Stimulated activated CD4-positive, alpha-beta T cell treated with anti-CD3 and anti-CD28 coated beads, Interleukin-2, amount 100 ng/mL, for 24 hours (primary cell): ENCODE results near the gene TRERF1.
A peak's percentile ranks its signal among the peaks of the same experiment; 100 is the strongest.

Experiments used
- DNase-seq, 2 donors: peaks; one replicate each; pipeline ENCODE4 v3.0.0-alpha.2; 2020

The TRERF1 gene

DNA sequence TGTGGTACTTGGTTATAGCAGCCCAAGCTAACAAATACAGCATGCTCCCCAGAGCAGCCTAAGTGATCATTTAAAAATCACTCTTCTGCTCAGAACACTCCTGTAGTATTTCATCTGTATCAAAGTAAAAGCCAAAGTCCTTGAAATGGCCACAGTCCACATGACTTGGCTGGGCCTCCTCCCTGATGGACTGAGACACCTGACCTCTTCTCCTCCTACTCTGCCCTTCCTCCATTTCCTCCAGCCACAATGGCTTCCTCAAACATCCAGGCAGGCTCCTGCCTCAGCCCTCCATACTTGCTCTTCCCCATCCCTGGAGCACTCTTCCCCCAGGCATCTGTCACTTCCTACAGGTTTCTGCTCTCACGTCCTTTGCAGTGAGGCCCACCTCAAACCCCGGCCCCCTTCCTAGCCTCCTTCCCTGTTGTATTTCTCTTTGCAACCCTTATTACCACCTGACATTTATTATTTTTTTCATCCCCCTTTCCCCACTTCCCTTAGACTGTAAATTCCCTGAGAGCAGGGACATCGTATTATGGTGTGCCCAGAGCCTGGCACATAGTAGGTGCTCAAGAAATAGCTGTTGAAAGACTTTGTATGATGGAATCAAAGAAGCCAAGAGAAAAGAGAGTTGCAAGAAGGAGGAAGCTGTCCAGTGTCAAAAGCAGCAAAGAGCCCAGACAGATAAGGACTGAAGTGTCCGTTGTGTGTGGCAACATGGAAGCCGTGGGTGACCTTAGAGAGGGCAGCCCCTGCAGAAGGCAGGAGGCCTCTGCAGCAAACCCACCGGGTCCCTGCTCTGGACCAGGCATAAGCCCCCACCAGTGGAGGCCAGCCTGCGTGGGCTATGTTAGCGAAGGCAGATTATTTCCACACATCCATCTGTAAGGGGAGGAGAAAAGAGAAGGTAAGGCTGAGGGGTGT is 87.5 kb downstream of the TRERF1 start:
- no peak for DNase-seq

DNA sequence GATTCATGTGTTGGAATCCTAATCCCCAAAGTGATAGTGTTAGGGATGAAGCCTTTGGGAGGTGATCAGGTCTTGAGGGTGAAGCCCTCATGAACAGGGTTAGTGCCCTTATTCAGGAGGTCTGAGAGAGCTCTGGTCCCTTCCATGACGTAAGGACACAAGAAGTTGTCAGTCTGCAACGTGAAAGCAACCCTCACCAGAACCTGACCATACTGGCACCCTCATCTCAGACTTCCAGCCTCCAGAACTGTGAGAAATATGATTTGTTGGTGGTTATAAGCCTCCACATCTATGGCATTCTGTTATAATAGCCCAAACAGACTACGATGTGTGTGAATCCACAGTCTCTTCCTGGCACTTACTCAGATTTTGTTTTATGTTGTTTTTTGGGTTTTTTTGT is 90.7 kb downstream of the TRERF1 start:
- no peak for DNase-seq

DNA sequence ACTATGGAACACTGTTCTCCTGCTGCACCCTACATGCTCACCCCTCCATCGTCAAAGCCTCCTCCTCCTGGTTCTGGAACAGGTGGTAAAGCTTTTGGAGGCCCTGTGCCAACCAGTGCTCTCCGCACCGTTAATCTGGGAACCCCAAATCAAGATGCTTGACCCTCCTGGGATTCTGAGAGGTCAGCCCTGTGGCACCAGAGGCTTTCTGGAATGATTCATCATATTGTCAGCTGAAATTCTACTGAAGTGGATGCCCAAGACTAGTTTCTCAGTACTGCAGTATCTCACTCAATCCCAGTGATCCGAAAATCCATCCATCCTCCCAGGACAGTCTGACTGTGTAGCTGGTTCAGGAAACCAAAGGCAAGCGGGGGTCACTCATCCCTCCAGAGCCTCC is 92.7 kb downstream of the TRERF1 start:
- DNase-seq: no peak

DNA sequence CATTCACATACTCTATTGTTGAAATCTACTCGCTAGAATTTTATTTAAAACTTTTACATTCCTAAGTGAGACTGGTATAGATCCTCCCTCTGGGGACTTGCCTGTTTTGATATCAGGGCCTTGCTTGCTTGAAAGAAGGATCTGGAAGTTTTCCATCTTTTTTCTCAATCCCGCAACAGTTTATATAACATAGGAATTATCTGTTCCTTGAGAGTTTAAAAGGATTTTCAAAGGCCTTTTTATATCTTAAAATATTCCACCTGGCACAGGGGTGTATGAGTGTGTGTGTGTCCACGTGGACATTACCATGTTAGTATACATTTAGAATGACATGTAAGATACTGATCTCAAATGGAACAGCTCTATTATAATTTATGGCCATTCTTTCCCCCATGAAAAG is 96.3 kb downstream of the TRERF1 start:
- no peak for DNase-seq

DNA sequence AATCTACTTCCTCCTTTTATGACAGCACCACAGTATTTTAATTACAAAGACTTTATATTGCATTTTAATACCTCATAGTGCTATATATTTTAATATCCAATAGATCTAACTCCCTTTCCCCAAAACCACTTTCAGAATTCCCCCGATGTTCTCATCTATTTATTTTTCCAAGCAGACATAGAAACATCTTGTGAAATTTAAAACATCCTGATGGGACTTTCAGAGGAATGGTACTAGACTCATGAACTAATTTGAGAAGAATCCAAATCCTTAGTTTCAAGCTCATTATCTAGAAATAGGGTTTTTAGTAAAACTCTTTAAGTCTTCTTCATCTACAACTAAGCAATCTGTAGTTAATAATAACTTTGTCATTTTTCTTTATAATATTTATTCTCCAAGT is 97.0 kb downstream of the TRERF1 start:
- DNase-seq: no peak

DNA sequence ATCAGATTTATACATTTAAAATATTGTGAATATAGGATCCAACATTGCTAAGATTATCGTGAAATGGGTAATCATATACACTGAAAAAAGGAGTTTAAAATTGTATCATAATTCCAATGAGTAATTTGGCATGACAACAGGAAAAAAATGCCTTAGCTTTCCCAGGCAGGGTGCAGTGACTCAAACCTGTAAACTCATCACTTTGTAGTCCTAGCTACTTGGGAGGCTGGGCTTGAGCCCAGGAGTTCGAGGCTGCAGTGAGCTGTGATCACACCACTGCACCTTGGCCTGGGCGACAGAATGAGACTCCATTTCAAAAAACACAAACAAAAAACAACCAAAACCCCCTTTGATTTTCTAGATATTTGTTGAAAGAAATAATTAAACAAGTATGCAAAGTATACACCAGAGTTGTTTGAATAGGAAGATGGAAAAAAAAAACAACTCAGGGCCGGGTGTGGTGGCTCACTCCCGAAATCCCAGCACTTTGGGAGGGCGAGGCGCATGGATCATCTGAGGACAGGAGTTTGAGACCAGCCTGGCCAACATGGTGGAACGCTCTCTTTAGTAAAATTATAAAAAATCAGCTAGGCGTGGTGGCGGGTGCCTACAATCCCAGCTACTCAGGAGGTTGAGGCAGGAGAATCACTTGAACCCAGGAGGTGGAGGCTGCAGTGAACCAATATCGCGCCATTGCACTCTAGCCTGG is 98.7 kb downstream of the TRERF1 start:
- DNase-seq: no peak

DNA sequence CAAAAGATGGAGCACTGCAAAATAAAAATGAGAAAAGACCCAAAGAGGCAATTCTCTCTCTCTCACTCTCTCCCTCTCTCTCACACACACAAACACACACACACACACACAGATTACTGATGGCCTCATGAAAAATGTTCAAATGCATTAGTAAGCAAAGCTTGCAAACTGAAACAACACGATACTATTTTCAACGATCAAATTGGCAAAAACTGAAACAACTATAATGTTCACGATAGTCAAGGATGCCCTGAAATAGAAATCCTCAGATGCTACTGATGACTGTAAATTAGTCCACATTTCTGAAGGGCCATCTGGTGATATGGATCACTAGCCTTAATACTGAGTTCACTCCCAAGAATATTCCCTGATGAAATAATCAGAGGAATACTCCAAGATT is 100.8 kb downstream of the TRERF1 start:
- DNase-seq: no peak

DNA sequence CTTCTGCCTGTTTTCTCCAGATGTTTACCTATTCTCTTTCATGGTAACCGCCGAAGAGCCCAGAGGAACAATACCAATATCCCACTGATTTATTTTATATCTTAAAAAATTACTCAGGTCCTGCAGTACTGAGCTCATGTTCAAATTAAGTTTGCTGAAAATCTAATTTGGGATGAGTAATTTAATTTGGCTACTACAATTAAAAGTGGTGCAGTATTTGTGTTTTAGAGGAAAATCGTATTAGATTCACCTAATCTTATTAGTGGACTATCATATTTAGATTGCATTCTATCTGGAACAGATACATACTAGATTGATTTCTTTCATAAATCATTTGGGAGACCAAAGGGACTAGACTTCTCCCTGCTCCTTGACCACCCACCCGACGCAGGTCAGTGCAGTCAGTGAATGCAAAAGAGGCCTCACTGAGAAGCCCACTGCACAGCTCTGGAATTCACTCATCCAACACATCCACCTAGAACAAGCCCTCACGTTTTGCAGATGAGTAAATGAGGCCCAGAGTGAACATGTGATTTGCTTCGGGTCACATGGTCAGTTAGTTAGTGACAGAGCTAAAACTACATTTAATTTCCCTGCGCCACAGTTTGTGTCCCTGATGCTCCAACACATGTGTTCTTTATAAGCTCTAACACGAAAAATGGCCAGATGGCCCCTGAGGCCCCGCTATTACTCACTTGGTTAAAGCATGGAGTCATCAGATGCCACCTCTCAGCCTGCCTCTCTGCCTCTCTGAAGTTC is 101.8 kb downstream of the TRERF1 start:
- DNase-seq: no peak

DNA sequence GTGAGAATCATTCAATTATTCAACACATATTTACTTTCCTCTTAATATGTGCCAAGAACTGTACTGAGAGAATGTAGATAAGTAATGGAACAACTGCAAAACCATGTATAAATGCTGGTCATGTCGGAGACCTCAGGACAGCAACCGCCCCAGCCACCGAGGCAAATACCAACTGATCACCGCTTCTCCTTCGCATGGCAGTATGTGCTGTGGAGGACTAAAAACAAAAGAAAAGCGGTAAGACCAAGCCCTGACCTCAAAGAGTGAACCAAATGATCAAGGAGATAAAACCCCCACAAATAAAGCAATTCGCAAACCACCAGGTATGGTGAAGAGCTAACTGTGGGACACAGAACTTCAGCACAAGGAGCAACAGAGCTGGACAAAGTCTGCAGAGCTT is 104.3 kb downstream of the TRERF1 start:
- no peak for DNase-seq

DNA sequence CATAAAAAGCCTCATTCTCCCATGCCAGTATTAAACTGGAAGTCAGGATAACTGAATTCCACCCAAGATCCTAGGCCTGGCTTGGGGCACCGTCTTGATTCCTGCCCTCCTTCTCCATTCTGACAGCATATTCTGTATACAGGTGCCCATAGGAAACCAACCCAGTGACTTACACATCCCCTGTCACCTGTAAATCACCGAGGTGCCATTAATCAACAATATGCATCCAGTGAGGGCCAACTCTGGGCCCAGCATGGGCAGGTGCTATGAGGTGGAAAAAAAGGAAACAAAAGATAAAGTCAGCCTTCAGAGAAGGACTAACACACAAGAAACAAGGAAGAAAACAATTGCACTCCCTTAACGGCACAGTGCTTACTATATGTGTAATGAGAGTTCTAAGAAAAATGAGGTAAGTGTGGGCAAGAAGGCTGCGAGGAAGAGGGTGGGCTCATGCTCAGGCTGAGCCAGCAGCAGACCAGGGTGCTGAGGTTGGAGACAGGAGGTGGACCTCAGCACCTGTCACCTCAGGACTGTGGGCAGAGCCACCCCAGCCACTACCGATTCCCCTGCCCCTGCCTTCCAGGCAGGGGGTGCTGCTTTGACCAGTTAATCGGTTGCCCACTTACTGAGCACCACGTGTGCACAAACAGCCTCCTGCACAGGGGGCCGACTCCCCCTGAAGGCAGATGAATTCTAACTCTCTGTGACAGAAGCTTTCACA is 105.9 kb downstream of the TRERF1 start:
- no peak for DNase-seq

DNA sequence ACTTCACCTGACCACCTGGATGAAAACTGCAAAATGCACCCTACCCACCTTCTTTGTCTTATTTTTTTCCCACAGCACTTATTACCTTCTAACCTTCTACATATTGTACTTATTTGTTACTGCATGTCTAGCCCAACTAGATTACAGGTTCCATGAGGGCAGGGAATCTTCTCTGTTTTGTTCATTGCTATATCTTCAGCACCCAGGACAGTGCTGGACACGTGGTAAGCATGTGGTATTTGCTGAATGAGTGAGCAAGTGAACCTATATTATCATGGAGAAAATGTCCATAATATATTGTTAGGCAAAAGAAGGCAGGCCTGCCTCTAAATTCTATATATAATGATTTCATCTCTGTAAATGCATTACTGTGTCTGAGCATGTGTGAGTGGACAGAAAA is 107.0 kb downstream of the TRERF1 start:
- no peak for DNase-seq

DNA sequence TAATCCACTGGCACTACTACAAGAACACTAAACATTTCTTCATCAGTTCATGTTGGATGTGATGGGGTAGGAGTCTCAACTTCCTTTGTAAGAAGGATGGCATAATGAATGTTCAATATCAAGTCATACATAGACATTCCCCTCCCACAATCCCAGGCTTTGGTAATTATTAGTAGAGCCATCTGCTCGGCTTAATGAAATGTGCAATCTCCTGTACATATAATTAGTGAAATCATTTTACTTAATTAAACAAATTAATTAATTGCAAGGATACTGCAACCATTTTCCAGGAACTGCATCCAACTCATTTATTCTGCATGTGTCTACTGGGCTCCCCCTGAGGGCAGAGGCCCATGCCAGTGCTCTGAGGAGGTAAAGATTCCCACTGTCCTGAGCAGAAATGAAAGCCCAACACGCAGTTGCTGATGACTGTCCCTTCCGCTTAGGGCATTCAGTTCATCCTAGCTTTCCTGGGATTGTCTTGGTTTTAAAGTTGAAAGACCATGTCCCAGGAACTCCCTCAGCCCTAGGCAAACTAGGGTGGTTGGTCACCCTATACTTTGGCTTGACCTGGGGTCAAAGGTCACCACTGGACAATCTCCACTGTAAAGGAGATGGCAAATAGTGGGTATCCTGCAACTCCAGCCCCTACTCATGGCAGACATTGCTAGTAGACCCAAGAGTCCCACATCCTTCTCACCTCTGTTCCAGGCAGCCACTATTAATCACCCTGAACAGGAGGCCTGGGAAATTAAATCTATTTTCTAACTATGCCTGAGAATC is 109.8 kb downstream of the TRERF1 start:
- no peak for DNase-seq

DNA sequence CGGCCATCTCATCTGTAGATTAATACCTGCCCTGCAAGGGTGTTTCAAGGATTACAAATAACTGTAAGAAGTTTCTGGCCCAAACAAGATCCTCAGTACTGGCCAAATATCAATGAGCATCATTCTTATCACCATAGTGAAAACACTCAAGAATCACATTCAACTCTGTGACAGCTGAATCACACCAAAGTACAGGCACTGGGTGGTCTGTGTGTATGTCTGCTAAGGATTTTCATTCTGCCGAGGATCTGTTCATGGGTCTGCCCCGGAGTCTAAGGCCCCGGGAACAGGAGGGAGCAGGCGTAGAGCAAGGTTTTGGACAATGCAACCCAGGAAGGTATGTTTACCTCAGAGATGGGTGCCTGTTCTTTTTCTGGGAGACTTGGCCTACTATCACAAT is 110.5 kb downstream of the TRERF1 start:
- DNase-seq: no peak

DNA sequence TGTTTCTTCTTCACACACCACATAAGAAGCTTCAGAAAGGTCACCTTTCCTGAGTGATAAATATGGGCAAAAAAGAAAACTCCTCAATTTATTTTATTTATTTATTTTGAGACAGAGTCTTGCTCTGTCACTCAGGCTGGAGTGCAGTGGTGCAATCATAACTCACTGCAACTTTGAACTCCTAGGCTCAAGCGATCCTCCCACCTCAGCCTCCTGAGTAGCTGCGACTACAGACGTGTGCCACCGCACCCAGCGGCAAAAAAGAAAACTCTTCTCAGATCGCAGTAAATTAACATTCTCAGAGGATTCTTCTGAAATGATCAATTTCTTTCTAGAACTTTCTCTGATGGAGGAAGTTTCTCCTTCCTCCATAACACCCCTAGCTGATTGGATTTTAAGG is 111.2 kb downstream of the TRERF1 start:
- peak in 1 of 2 donors; percentile 15 for DNase-seq

DNA sequence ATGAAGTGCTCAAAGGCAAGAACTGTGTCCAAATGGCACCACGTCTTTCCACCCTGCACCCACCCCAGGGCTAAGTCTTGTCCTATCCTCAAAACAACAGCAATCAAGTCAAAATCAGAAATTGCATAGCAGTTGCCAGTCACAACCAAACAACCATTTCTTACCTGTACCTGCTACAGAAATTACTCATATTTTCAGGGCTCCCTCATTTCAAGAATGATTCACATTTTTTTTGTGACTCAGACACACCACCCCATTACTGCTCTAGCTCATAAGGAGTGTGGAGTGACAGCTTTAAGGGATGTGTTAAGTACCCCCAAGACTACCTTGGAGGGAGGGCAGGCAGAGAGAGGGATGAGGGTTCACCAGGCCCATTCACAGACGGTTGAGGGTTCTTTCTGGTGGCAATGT is 111.7 kb downstream of the TRERF1 start:
- DNase-seq: peak; percentile 50 to 65

DNA sequence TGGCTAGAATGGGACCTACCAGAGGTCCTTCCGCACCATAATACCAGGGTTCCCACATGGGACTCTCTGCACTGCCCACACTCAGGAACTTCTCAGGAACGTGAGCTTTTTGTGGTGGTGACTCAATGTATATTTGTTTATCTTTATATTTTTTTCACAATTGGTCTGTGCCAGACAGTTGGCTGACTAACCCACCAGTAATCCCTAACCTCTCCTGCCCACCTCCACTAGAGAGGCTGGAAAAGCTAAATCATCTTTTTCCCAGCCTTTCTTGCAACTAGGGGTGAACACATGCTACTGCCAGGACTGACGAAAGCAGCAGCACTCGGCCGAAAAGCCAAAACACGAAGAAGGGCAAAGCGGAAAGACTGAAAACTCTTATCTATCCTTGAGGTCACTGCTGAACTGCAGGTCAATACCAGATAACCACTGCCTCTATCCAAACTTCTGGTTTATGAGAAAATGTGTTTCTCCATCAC is 112.9 kb downstream of the TRERF1 start:
- peak; percentile 27 to 32 for DNase-seq

DNA sequence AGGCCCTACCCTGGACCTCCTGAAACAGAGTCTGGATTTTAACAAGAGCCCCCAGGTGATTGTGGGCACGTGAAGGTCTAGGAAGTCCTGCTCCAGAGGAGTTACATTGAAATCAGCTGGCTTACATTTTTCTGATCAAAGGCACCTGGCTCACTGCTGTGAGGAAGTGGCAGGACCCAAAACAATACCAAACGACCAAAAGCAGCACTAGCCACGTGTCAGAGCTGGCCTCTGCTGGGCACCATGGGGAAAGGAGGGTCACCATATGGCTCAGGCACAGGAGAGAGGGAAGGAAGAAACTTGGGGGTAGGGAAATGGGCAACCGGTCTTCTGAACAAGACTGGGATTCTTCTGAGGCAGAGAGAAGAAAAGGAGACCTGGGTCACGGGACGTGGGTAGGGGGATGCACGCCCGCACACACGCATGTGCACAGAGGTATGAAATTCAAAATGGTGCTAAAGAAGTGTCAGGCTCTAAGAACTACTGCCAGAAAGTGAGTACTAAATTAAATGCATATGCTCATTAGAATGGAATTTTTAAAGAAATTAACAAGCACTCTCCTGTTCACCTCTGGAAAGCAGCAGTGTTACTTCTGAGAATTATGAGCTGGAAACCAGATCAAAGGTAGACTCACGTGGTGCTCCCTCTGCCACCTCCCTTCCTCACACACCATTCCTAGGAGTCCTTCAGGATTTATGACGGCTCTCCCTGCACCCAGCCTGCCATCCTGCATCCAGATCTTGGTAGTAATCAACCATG is 113.6 kb downstream of the TRERF1 start:
- no peak for DNase-seq

DNA sequence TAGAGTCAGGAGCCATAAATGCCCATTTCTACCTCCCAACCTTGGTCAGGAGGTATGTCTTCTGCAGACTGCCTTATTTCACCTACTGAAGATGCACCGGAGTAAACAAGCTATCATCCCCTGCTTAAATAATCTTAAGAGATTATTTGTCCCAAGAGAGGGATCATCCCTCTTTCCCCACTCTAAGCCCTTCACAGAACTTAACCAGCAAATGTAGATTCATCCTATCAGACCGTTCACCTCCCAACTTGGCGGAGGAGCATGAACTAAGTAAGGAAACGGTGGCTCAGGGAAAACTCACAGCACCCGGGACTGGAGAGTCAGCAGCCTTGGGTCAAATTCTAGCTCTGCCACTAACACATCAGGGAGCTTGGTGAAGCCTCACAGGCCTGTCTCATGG is 115.3 kb downstream of the TRERF1 start:
- no peak for DNase-seq

DNA sequence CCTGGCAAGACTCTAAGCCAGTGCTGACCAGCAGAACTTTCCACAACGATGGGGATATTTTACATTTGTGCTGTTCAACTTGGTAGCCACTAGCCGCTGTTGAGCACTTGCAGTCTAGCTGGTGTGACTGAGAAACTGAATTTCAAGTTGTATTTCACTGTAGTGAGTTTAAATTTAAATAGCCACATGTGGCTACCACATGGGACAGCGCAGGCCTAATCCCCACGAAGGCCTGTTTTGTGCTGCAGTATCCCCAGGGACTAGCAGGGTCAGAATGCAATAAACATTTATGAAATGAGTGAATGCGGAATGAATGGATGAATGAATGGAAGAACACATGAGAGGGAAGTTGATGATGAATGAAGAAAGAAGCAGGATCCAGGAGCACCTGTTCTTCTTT is 115.8 kb downstream of the TRERF1 start:
- no peak for DNase-seq

DNA sequence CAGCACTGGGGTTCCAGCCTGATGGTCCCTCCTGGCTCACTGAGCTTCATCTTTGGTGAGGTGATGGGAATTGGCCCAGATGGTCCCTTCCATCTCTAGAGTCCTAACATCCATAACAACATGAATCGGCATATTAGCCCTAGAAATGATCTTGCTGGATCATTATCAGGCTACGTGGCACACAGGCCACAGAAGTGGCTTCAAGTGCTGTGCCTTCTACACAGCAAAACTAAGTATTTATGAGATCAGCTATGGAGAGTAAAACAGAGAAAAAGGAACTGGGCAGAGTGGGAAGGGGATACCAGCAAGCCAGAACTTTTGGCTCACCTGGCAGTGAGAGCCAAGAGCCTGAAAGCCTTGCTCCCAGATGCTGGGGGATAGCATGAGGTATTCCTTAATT is 116.9 kb downstream of the TRERF1 start:
- DNase-seq: no peak

DNA sequence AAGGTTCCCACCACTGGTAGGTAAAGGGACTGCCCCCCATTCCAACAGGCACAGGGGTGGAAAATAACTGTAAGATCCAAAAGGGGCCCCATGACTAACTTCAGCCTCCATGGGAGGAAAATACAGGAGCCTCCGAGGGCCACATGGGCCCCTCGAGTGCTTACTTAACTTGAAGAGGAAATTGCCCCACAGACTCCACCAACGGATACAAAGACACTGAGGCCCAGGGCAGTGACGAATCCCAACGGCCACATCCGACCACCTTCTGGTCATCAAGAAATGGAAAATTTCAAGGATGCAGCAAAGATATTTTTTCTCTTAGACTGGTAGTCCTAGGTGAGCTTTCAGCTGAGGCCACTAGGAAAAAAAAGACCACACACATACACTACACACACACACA is 118.1 kb downstream of the TRERF1 start:
- no peak for DNase-seq
